BE2C (cell line): ENCODE results near the gene LUC7L.
"Not testable (repeated sequence)": the region's sequence is repeated elsewhere in the genome, so short reads cannot be mapped to it uniquely, and the experiment has no call there.

Source experiments
- DNase-seq: peaks from one replicate; pipeline ENCODE4 v3.0.0-alpha.2; 2020
- H3K27me3 ChIP-seq: fragments of 250-450 bp; sonication (Bioruptor Pico); 2 replicates; pipeline ENCODE4 v1.5.1; 2020; ENCODE audit warnings: mild to moderate bottlenecking
- H3K36me3 ChIP-seq: fragments of 250-450 bp; sonication (Bioruptor Pico); 2 replicates; pipeline ENCODE4 v1.5.1; 2020; ENCODE audit warnings: mild to moderate bottlenecking
- H3K4me1 ChIP-seq: fragments of 250-450 bp; sonication (Bioruptor Pico); 2 replicates; pipeline ENCODE4 v1.5.1; 2020
- H3K4me3 ChIP-seq: 2 replicates; pipeline ENCODE4 v1.5.1; 2011; ENCODE audit warnings: low read depth, low read length
- H3K9me3 ChIP-seq: fragments of 250-450 bp; sonication (Bioruptor Pico); 2 replicates; pipeline ENCODE4 v1.5.1; 2020
- TF ChIP-seq, protein P1 (sequence below): IDR thresholded peaks from 2 replicates; pipeline ENCODE4 v1.5.1; 2012; ENCODE audit warnings: mild to moderate bottlenecking, low read depth, low read length

Gene LUC7L

DNA sequence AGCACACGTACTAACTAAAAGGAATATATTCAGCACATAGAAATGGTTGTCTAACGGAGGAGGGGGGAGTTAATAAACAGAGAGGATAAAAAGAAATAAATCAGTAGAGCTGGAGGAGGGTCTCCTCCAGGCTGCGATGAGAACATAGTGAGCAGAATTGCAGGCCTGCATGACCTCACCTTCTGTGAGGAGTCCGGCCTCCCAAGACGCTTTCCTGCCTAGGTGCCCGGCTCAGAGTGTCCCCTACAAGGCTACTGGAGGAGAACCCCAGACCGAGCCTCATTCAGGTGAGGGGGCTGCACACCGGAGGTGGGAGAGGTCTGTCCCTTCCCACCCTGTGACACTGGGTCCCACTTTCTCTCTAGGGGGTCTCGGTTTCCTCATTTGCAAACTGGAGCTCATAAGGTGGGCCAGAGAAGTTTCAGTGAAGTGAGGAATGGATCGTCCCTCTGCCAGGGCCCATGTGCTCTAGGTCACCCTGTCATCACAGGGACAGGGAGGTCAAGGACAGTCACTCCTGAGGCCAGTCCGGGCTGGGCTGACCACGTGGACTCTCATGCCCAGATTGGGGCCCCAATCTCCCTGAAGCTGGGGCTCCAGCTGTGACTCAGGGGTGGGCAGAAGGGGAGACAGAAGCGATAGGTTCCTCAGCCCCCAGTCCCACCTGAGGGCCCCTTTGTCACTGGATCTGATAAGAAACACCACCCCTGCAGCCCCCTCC lies 66.8 kb downstream of the LUC7L start:
- H3K9me3 ChIP-seq: no peaks in the 10 kb centered on the region
- no peak overlapping the region for H3K4me3 ChIP-seq
- peaks cover 42% of the 10 kb centered on the region for H3K27me3 ChIP-seq
- DNase-seq: no peak
- no peaks in the 10 kb centered on the region for H3K36me3 ChIP-seq
- TF ChIP-seq, protein P1, sequence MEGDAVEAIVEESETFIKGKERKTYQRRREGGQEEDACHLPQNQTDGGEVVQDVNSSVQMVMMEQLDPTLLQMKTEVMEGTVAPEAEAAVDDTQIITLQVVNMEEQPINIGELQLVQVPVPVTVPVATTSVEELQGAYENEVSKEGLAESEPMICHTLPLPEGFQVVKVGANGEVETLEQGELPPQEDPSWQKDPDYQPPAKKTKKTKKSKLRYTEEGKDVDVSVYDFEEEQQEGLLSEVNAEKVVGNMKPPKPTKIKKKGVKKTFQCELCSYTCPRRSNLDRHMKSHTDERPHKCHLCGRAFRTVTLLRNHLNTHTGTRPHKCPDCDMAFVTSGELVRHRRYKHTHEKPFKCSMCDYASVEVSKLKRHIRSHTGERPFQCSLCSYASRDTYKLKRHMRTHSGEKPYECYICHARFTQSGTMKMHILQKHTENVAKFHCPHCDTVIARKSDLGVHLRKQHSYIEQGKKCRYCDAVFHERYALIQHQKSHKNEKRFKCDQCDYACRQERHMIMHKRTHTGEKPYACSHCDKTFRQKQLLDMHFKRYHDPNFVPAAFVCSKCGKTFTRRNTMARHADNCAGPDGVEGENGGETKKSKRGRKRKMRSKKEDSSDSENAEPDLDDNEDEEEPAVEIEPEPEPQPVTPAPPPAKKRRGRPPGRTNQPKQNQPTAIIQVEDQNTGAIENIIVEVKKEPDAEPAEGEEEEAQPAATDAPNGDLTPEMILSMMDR: no peak
- H3K4me1 ChIP-seq: peaks cover 5% of the 10 kb centered on the region

DNA sequence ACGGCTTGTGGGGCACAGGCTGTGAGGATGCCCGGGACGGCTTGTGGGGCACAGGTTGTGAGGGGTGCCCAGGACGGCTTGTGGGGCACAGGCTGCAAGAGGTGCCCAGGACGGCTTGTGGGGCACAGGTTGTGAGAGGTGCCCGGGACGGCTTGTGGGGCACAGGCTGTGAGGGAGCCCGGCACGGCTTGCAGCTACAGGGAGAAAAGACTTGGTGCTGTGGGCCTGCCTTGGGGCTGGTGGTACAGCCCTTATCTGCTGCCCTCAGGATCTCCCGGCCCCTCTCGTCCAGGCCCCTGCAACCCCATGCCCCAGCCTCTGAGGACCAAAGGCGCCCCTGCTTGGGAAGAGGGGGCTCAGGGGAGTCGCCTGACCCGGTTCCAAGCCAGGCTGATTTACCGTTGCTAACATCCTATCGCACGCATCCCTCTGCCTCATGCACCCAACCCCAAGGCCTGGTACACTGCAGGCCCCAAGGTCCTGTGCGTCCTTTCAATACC lies 68.5 kb downstream of the LUC7L start:
- H3K9me3 ChIP-seq: no peaks in the 10 kb centered on the region
- no peaks in the 10 kb centered on the region for H3K36me3 ChIP-seq
- DNase-seq: no peak
- peaks cover 26% of the 10 kb centered on the region for H3K27me3 ChIP-seq
- H3K4me1 ChIP-seq: peaks cover 5% of the 10 kb centered on the region
- H3K4me3 ChIP-seq: no peak overlapping the region
- TF ChIP-seq, protein P1: no peak

DNA sequence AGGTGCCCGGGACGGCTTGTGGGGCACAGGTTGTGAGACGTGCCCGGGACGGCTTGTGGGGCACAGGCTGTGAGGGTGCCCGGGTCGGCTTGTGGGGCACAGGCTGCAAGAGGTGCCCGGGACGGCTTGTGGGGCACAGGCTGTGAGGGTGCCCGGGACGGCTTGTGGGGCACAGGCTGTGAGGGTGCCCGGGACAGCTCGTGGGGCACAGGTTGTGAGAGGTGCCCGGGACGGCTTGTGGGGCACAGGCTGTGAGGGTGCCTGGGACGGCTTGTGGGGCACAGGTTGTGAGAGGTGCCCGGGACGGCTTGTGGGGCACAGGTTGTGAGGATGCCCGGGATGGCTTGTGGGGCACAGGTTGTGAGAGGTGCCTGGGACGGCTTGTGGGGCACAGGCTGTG lies 69.0 kb downstream of the LUC7L start:
- H3K4me3 ChIP-seq, H3K4me1 ChIP-seq, DNase-seq, H3K36me3 ChIP-seq, H3K9me3 ChIP-seq: not testable (repeated sequence)
- H3K27me3 ChIP-seq: peaks cover 25% of the 10 kb centered on the region

DNA sequence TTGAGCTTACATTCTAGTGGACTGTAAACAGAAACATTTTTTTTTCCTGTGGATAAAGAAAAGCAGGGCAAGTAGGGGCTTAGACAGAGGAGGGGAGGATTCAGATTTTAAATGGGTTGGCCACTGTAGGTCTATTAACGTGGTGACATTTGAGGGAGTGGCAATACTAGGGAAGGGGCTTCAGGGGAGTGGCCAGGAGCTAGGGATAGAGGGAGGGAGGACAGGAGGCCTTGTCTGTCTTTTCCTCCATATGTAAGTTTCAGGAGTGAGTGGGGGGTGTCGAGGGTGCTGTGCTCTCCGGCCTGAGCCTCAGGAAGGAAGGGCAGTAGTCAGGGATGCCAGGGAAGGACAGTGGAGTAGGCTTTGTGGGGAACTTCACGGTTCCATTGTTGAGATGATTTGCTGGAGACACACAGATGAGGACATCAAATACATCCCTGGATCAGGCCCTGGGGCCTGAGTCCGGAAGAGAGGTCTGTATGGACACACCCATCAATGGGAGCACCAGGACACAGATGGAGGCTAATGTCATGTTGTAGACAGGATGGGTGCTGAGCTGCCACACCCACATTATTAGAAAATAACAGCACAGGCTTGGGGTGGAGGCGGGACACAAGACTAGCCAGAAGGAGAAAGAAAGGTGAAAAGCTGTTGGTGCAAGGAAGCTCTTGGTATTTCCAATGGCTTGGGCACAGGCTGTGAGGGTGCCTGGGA lies 70.0 kb downstream of the LUC7L start:
- Histone ChIP-seq H3K36me3 (no peaks in the 10 kb centered on the region), H3K9me3 (no peaks in the 10 kb centered on the region), H3K27me3 (peaks cover 24% of the 10 kb centered on the region), H3K4me1 (no peaks in the 10 kb centered on the region), H3K4me3 (no peak overlapping the region)
- no peak for DNase-seq
- TF ChIP-seq, protein P1: no peak

DNA sequence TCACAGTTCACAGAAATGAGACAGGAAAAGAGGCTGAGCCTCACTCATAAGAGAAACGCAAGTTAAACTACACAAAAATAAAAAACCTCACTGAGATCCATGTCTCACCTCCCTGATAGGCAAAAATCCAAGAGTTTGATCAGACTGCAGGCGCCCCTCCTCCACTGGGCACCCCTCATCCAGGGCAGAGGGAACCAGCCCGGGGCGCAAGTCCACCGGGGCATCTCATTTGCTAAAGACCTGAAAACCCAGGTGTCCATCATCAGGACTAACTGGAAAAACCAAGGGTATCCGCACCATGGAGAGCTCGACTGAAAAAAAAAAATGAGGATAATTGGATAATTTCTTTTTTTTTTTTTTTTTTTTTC lies 74.2 kb downstream of the LUC7L start:
- Histone ChIP-seq H3K4me3 (peak overlapping the region; percentile 66), H3K9me3 (no peaks in the 10 kb centered on the region), H3K4me1 (no peaks in the 10 kb centered on the region), H3K36me3 (no peaks in the 10 kb centered on the region), H3K27me3 (peaks cover 24% of the 10 kb centered on the region)
- DNase-seq: no peak
- TF ChIP-seq, protein P1: no peak

DNA sequence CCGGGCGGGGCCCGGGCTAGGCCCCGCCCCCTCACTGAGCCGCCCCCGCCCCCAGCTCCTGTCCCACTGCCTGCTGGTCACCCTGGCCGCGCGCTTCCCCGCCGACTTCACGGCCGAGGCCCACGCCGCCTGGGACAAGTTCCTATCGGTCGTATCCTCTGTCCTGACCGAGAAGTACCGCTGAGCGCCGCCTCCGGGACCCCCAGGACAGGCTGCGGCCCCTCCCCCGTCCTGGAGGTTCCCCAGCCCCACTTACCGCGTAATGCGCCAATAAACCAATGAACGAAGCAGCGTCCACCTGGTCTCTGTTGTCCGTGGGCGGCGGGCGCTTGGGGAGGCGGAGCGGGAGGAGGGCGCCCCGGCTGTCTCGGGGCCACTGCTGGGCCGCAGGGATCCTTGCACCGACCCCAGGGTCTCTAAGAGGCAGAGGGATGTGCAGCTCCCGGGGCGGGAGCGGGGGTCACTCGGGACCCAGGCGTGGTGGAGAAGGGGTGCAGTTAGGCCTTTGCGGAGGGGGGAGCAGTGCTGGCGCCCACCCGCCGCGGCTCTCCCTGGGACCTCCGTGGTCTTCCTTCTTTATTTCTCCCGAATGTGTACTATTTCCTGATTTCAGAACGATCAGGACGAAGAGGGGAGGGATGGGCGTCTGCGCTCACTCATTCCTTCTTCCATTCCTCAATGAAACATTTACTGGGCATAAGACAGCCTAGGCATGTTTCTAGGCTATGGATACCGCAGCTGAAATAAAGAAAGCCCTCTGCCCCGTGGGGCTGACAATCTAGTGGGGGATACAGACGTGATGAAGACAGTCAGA lies 74.8 kb downstream of the LUC7L start:
- H3K36me3 ChIP-seq: no peaks in the 10 kb centered on the region
- peaks cover 24% of the 10 kb centered on the region for H3K27me3 ChIP-seq
- H3K4me1 ChIP-seq: peaks cover 3% of the 10 kb centered on the region; the same call in 1 of the 2 replicates
- H3K4me3 ChIP-seq: peak overlapping the region; percentile 66
- DNase-seq: peak; percentile 53
- no peaks in the 10 kb centered on the region for H3K9me3 ChIP-seq
- TF ChIP-seq, protein P1: no peak

DNA sequence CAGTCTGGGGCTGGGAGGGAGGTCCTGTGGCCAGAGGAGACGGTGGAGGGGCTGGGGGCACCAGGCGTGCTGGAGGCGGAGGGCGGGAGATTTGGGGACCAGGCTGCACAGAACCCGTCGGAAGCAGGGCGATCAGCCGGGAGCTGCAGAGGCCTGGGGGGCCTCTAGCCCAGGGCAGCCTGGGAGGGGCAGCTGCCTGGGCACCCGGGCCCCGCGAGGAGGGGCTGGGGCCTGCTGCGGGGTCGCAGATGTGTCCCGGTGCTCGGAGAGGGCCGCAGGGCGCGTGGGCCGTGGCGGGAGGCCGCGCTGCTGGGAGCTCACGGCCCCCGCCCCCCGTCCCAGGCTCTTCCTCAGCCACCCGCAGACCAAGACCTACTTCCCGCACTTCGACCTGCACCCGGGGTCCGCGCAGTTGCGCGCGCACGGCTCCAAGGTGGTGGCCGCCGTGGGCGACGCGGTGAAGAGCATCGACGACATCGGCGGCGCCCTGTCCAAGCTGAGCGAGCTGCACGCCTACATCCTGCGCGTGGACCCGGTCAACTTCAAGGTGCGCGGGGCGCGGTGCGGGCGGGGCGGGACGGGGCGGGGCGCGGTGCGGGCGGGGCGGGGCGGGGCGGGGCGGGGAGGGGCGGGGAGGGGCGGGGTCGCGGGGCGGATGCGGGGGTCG lies 75.6 kb downstream of the LUC7L start:
- not testable (repeated sequence) for H3K9me3 ChIP-seq, DNase-seq, H3K36me3 ChIP-seq, H3K4me3 ChIP-seq, H3K4me1 ChIP-seq
- peaks cover 19% of the 10 kb centered on the region for H3K27me3 ChIP-seq

DNA sequence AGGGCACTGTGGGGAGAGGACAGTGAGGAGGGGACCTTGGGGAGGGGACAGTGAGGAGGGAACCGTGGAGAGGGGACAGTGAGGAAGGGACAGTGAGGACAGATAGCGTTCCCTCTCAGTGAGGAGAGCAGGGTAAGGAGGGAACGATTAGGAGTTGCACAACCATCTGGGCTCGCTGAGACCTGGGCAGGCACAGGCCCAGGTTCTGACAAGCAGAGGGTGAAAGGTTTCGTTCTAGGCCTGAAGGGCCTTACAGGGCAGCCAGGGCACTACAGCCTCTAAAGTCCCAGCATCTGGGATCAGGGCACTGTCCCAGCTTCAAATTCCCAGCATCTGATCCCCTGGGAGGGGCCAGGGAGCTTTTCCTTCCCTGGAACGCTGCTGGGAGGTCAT lies 76.1 kb downstream of the LUC7L start:
- not testable (repeated sequence) for H3K36me3 ChIP-seq, H3K9me3 ChIP-seq, H3K4me1 ChIP-seq, H3K4me3 ChIP-seq, DNase-seq
- peaks cover 14% of the 10 kb centered on the region for H3K27me3 ChIP-seq
